Neural cell (in vitro differentiated cells): ENCODE results near the gene TARS2. TPM values are rescaled to one million over a fixed set of nuclear protein-coding genes. Genes with fewer than 3 reads are reported as not detected.

ENCODE experiments used
- H2AFZ ChIP-seq: fragments of 200-600, 300-800 bp; sonication (generic), shearing (Covaris generic); 2 replicates; pipeline ENCODE4 v1.6.0; 2014; ENCODE audit warnings: low read depth, mild to moderate bottlenecking, antibody characterized with exemption, low read length, moderate library complexity
- H3F3A ChIP-seq: fragments of 200-600 bp; shearing (Covaris generic); 2 replicates; pipeline ENCODE4 v1.6.1; 2016; ENCODE audit warnings: mild to moderate bottlenecking, moderate library complexity, mixed read lengths, antibody characterized with exemption, low read length; ENCODE audit not compliant: insufficient read depth, poor library complexity, severe bottlenecking
- H3K27ac ChIP-seq: fragments of 200-600, 300-800 bp; sonication (generic), shearing (Covaris generic); 2 replicates; pipeline ENCODE4 v1.5.1; 2014; ENCODE audit warnings: mild to moderate bottlenecking, low read length, moderate library complexity
- H3K27me3 ChIP-seq: fragments of 300-800, 200-600 bp; sonication (generic), shearing (Covaris generic); 2 replicates; pipeline ENCODE4 v1.6.0; 2014; ENCODE audit warnings: mild to moderate bottlenecking, low read depth, low read length, moderate library complexity; ENCODE audit not compliant: insufficient read depth
- H3K36me3 ChIP-seq: fragments of 300-800, 200-600 bp; sonication (generic), shearing (Covaris generic); 2 replicates; pipeline ENCODE4 v1.5.1; 2014; ENCODE audit warnings: mild to moderate bottlenecking, antibody characterized with exemption, low read length, moderate library complexity; ENCODE audit not compliant: insufficient read depth
- H3K4me2 ChIP-seq: fragments of 300-800, 200-600 bp; sonication (generic), shearing (Covaris generic); 2 replicates; pipeline ENCODE4 v1.6.0; 2014; ENCODE audit warnings: mild to moderate bottlenecking, low read length
- H3K4me3 ChIP-seq: fragments of 300-800, 200-600 bp; sonication (generic), shearing (Covaris generic); 2 replicates; pipeline ENCODE4 v1.5.1; 2014; ENCODE audit warnings: mild to moderate bottlenecking, low read length, moderate library complexity
- H3K79me2 ChIP-seq: fragments of 200-600 bp; shearing (Covaris generic); replicated peaks from 2 replicates; pipeline ENCODE4 v1.6.0; 2014; ENCODE audit warnings: mild to moderate bottlenecking, low read length, moderate library complexity; ENCODE audit not compliant: insufficient read depth
- H3K9ac ChIP-seq: fragments of 300-800, 200-600 bp; sonication (generic), shearing (Covaris generic); 2 replicates; pipeline ENCODE4 v1.6.1; 2016; ENCODE audit warnings: mild to moderate bottlenecking, low read length, mixed read lengths
- H3K9me2 ChIP-seq: fragments of 200-600 bp; shearing (Covaris generic); 2 replicates; pipeline ENCODE4 v1.6.1; 2016; ENCODE audit warnings: mild to moderate bottlenecking, low read length, mixed read lengths; ENCODE audit not compliant: insufficient read depth
- H3K9me3 ChIP-seq: fragments of 200-600, 300-800 bp; sonication (generic), shearing (Covaris generic); 2 replicates; pipeline ENCODE4 v1.6.1; 2016; ENCODE audit warnings: mild to moderate bottlenecking, mixed run types, low read length, moderate library complexity, mixed read lengths
- H4K20me1 ChIP-seq: fragments of 200-600 bp; shearing (Covaris generic); 2 replicates; pipeline ENCODE4 v1.6.1; 2016; ENCODE audit warnings: mild to moderate bottlenecking, mixed run types; ENCODE audit not compliant: insufficient read depth
- CTCF ChIP-seq: fragments of 450-650 bp; IDR thresholded peaks from 2 replicates; pipeline ENCODE4 v1.5.1; 2014; ENCODE audit warnings: antibody characterized with exemption, mild to moderate bottlenecking, moderate library complexity; ENCODE audit not compliant: poor library complexity, severe bottlenecking
- EP300 ChIP-seq: fragments of 450-650 bp; conservative IDR thresholded peaks from 2 replicates; pipeline ENCODE4 v1.6.1; 2014; ENCODE audit warnings: antibody characterized with exemption, mild to moderate bottlenecking, moderate library complexity; ENCODE audit not compliant: poor library complexity, severe bottlenecking
- EZH2 ChIP-seq: fragments of 200-600, 300-800 bp; shearing (Covaris generic), sonication (generic); IDR thresholded peaks from 2 replicates; pipeline ENCODE4 v1.6.1; 2014; ENCODE audit warnings: antibody characterized with exemption, low read length, borderline replicate concordance, mild to moderate bottlenecking; ENCODE audit not compliant: insufficient read depth, poor library complexity, severe bottlenecking
- MXI1 ChIP-seq: fragments of 450-650 bp; conservative IDR thresholded peaks from 2 replicates; pipeline ENCODE4 v1.6.1; 2014; ENCODE audit warnings: antibody characterized with exemption, mild to moderate bottlenecking; ENCODE audit not compliant: poor library complexity, severe bottlenecking
- POLR2AphosphoS5 ChIP-seq: IDR thresholded peaks from 2 replicates; pipeline ENCODE4 v1.6.1; 2012
- RAD21 ChIP-seq: fragments of 450-650 bp; conservative IDR thresholded peaks from 2 replicates; pipeline ENCODE4 v1.6.1; 2014; ENCODE audit warnings: antibody characterized with exemption, mild to moderate bottlenecking, moderate library complexity
- SMC3 ChIP-seq: fragments of 450-650 bp; conservative IDR thresholded peaks from 2 replicates; pipeline ENCODE4 v1.6.1; 2014; ENCODE audit warnings: antibody characterized with exemption, mild to moderate bottlenecking, moderate library complexity; ENCODE audit not compliant: poor library complexity
- TAF1 ChIP-seq: IDR thresholded peaks from 2 replicates; pipeline ENCODE4 v1.6.1; 2012; ENCODE audit warnings: low read depth
- polyA plus RNA-seq: library from polyadenylated mRNA; depleted of rRNA; stranded (reverse); fragments of >200 nt; gene quantifications from 2 replicates; pipeline ENCODE4 v1.2.3, GENCODE V29; 2014
- TF ChIP-seq, protein P1 (sequence below): IDR thresholded peaks from 2 replicates; pipeline ENCODE4 v1.6.1; 2012; ENCODE audit warnings: borderline replicate concordance

The TARS2 gene
- polyA plus RNA-seq, 1 donor from 2014 or later: 19.4 TPM

DNA sequence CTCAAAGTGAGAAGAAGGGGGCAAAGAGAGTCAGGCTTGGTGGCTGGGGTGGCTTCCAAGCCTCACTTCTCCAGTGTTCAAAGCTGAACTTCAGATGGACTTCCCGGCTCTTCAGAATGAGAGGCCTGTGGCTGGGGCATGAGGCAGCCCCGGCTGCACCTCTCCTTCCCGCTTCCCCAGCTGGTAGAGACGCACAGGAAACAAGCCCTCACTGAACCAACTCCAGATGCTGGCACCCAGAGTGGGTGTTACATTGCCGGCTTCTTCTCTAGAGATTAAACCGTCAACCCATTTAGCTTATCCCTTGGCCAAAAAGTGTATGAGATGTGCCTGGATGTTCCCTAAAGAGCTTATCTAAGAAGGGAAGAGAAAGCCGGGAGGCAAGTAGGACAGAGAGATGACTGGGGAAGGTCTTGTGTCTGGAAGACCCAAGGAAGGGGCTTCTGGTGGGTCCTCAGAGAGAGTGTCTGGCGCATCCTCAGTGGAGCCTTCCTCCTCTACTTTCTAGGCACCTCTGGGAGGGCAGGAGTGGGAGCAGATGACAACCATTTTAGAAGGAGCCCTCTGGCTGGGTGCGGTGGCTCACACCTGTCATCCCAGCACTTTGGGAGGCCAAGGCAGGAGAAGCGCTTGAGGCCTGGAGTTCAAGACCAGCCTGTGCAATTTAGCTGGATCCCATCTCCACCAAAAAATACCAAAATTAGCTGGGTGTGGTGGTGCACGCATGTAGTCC lies 64.0 kb downstream of the TARS2 start:
- Histone ChIP-seq H3K9me3 (no peaks in the 10 kb centered on the region), H3K79me2 (no peaks in the 10 kb centered on the region), H3K9ac (no peak overlapping the region), H3K4me2 (no peak overlapping the region), H3F3A (no peaks in the 10 kb centered on the region), H3K27ac (no peak overlapping the region), H2AFZ (no peak overlapping the region), H3K36me3 (no peaks in the 10 kb centered on the region), H3K9me2 (no peaks in the 10 kb centered on the region), H3K4me3 (no peak overlapping the region), H4K20me1 (no peaks in the 10 kb centered on the region), H3K27me3 (peaks cover 12% of the 10 kb centered on the region)
- no peak for TF ChIP-seq MXI1
- no peak for TF ChIP-seq EZH2
- TF ChIP-seq TAF1: no peak
- no peak for TF ChIP-seq RAD21
- TF ChIP-seq, protein P1, sequence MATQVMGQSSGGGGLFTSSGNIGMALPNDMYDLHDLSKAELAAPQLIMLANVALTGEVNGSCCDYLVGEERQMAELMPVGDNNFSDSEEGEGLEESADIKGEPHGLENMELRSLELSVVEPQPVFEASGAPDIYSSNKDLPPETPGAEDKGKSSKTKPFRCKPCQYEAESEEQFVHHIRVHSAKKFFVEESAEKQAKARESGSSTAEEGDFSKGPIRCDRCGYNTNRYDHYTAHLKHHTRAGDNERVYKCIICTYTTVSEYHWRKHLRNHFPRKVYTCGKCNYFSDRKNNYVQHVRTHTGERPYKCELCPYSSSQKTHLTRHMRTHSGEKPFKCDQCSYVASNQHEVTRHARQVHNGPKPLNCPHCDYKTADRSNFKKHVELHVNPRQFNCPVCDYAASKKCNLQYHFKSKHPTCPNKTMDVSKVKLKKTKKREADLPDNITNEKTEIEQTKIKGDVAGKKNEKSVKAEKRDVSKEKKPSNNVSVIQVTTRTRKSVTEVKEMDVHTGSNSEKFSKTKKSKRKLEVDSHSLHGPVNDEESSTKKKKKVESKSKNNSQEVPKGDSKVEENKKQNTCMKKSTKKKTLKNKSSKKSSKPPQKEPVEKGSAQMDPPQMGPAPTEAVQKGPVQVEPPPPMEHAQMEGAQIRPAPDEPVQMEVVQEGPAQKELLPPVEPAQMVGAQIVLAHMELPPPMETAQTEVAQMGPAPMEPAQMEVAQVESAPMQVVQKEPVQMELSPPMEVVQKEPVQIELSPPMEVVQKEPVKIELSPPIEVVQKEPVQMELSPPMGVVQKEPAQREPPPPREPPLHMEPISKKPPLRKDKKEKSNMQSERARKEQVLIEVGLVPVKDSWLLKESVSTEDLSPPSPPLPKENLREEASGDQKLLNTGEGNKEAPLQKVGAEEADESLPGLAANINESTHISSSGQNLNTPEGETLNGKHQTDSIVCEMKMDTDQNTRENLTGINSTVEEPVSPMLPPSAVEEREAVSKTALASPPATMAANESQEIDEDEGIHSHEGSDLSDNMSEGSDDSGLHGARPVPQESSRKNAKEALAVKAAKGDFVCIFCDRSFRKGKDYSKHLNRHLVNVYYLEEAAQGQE: no peak
- no peak for TF ChIP-seq CTCF
- TF ChIP-seq POLR2AphosphoS5: no peak
- no peak for TF ChIP-seq SMC3
- no peak for TF ChIP-seq EP300

- Histone ChIP-seq H3K4me2 (no peak overlapping the region), H3K27ac (no peak overlapping the region), H2AFZ (no peak overlapping the region)
Measured at GRCh38 chr1:150551784-150552127, 64.5 kb downstream of the TARS2 start.

More at GRCh38 chr1:150551784-150552127, 64.5 kb downstream of the TARS2 start:
- Histone ChIP-seq H3K9ac (no peak overlapping the region), H3K36me3 (no peaks in the 10 kb centered on the region), H3K9me2 (no peaks in the 10 kb centered on the region), H3F3A (no peaks in the 10 kb centered on the region), H4K20me1 (no peaks in the 10 kb centered on the region), H3K4me3 (no peak overlapping the region), H3K79me2 (no peaks in the 10 kb centered on the region), H3K27me3 (peaks cover 12% of the 10 kb centered on the region), H3K9me3 (no peaks in the 10 kb centered on the region)
- TF ChIP-seq, protein P1: no peak
- no peak for TF ChIP-seq EP300
- no peak for TF ChIP-seq MXI1
- no peak for TF ChIP-seq TAF1
- TF ChIP-seq POLR2AphosphoS5: no peak
- no peak for TF ChIP-seq SMC3
- TF ChIP-seq RAD21: no peak
- no peak for TF ChIP-seq CTCF
- TF ChIP-seq EZH2: no peak
